OCI-LY3 (cell line): ENCODE measurements around the gene CSTPP1.

Experiments
- H2AFZ ChIP-seq: fragments of 200-600, 300-600 bp; shearing (Covaris generic); 2 replicates; pipeline ENCODE4 v1.6.0; 2014; ENCODE audit warnings: antibody characterized with exemption, low read depth, low read length
- H3K27ac ChIP-seq: fragments of 200-600, 300-600 bp; sonication (generic); 2 replicates; pipeline ENCODE4 v1.5.1; 2014; ENCODE audit warnings: mild to moderate bottlenecking, low read length, moderate library complexity, mixed read lengths
- H3K27me3 ChIP-seq: fragments of 200-600, 300-600 bp; sonication (generic); 2 replicates; pipeline ENCODE4 v1.6.1; 2014; ENCODE audit warnings: low read depth, low read length, mixed read lengths
- H3K36me3 ChIP-seq: fragments of 200-600, 300-600 bp; sonication (generic); replicated peaks from 2 replicates; pipeline ENCODE3; 2014; ENCODE audit warnings: low read depth, low read length, mixed read lengths
- H3K4me1 ChIP-seq: fragments of 300-600, 200-600 bp; sonication (generic); 2 replicates; pipeline ENCODE4 v1.6.1; 2014; ENCODE audit warnings: low read length, mixed read lengths
- H3K4me2 ChIP-seq: fragments of 200-600, 300-600 bp; sonication (generic); 2 replicates; pipeline ENCODE4 v1.6.1; 2014; ENCODE audit warnings: low read length, mixed read lengths
- H3K4me3 ChIP-seq: fragments of 300-600, 200-600 bp; sonication (generic); 2 replicates; pipeline ENCODE4 v1.5.1; 2014; ENCODE audit warnings: antibody characterized with exemption, mild to moderate bottlenecking, low read length, moderate library complexity
- H3K79me2 ChIP-seq: fragments of 300-600, 200-600 bp; shearing (Covaris generic); 2 replicates; pipeline ENCODE4 v1.6.1; 2014; ENCODE audit warnings: mild to moderate bottlenecking, low read length, mixed read lengths
- H3K9ac ChIP-seq: fragments of 300-600, 200-600 bp; shearing (Covaris generic); 2 replicates; pipeline ENCODE4 v1.6.0; 2014; ENCODE audit warnings: mild to moderate bottlenecking, low read length, moderate library complexity
- H3K9me3 ChIP-seq: fragments of 200-600, 300-600 bp; shearing (Covaris generic); 2 replicates; pipeline ENCODE4 v1.6.1; 2014; ENCODE audit warnings: low read length, mixed read lengths; ENCODE audit not compliant: insufficient read depth
- H4K20me1 ChIP-seq: fragments of 200-600, 300-600 bp; sonication (generic); 2 replicates; pipeline ENCODE4 v1.6.1; 2016; ENCODE audit warnings: low read length, mixed read lengths; ENCODE audit not compliant: insufficient read depth
- EZH2phosphoT487 ChIP-seq: fragments of 200-600 bp; shearing (Covaris generic); IDR thresholded peaks from 2 replicates; pipeline ENCODE4 v1.6.1; 2018; ENCODE audit warnings: antibody characterized with exemption, mixed run types, low read depth
- TF ChIP-seq, protein P1 (sequence below): fragments of 200-600, 300-600 bp; sonication (generic); IDR thresholded peaks from 2 replicates; pipeline ENCODE4 v1.5.1; 2014; ENCODE audit warnings: antibody characterized with exemption, low read length, low read depth

Gene CSTPP1

DNA sequence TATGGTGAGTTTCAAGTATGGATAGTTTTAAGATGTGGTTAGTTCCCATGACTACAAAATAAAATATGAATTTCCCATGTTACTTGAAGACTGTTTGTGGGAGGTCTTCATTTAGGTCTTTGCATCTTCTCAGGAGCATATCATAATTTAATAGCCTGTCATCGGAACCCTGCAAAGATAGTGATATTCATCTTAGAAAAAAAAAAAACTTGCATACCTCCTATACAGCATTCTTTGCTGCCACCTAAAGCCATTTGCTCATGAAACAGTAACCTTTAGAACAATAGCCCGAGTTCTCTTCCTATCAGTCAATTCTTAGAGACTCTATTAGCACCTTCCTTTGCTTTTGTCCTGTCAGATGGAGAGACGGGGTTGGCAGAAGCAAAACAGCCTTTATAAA lies 164.8 kb downstream of the CSTPP1 start:
- no peaks in the 10 kb centered on the region for H4K20me1 ChIP-seq
- no peak for TF ChIP-seq EZH2phosphoT487
- TF ChIP-seq, protein P1, sequence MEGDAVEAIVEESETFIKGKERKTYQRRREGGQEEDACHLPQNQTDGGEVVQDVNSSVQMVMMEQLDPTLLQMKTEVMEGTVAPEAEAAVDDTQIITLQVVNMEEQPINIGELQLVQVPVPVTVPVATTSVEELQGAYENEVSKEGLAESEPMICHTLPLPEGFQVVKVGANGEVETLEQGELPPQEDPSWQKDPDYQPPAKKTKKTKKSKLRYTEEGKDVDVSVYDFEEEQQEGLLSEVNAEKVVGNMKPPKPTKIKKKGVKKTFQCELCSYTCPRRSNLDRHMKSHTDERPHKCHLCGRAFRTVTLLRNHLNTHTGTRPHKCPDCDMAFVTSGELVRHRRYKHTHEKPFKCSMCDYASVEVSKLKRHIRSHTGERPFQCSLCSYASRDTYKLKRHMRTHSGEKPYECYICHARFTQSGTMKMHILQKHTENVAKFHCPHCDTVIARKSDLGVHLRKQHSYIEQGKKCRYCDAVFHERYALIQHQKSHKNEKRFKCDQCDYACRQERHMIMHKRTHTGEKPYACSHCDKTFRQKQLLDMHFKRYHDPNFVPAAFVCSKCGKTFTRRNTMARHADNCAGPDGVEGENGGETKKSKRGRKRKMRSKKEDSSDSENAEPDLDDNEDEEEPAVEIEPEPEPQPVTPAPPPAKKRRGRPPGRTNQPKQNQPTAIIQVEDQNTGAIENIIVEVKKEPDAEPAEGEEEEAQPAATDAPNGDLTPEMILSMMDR, result peak; percentile 19; the same call in 1 of the 2 replicates
- peaks cover 18% of the 10 kb centered on the region for H3K27me3 ChIP-seq
- no peak overlapping the region for H3K4me2 ChIP-seq
- no peak overlapping the region for H3K4me3 ChIP-seq
- H3K4me1 ChIP-seq, result peaks cover 10% of the 10 kb centered on the region
- no peaks in the 10 kb centered on the region for H3K36me3 ChIP-seq
- no peaks in the 10 kb centered on the region for H3K9me3 ChIP-seq
- H3K9ac ChIP-seq, result no peak overlapping the region
- H2AFZ ChIP-seq, result no peak overlapping the region
- H3K79me2 ChIP-seq, result no peaks in the 10 kb centered on the region
- H3K27ac ChIP-seq, result no peak overlapping the region

DNA sequence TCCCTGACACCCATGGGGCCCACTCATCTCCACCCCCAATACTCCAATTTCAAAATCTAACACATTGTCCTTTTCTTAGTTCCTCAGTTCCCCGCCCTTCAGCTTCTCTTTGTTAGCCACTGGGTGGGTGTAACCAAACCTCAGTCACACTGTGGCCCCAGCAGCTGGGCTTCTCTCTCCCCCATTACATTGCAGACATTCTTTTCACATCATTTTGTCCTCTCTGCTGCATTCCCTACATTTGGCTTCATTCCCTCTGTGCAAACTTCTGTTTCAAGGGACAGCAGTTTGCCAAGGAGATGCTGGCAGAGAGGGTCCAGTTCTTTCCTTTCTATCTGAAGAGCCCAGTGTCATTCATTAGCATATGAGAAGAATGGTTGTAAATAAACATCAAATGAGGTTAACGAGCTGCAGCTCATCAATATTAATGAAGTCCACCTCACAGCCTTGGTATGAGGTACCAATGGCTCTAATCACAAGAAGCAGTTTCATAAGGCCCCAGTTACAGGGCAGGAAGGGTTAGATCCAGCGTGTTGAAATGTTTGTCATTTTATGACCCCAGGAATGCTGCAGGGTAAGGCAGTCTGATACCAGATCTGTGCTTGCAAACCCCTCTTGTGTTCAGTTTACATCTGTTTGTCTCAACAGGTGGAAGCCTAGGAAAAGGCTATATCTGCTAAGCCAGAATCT lies 167.8 kb downstream of the CSTPP1 start:
- Histone ChIP-seq H3K4me2 (no peak overlapping the region), H3K4me1 (peaks cover 29% of the 10 kb centered on the region), H3K9ac (no peak overlapping the region), H3K9me3 (no peaks in the 10 kb centered on the region), H3K27ac (no peak overlapping the region), H3K36me3 (no peaks in the 10 kb centered on the region), H3K27me3 (peaks cover 24% of the 10 kb centered on the region), H2AFZ (no peak overlapping the region), H3K79me2 (no peaks in the 10 kb centered on the region), H4K20me1 (no peaks in the 10 kb centered on the region), H3K4me3 (no peak overlapping the region)
- no peak for TF ChIP-seq EZH2phosphoT487
- TF ChIP-seq, protein P1, result no peak

DNA sequence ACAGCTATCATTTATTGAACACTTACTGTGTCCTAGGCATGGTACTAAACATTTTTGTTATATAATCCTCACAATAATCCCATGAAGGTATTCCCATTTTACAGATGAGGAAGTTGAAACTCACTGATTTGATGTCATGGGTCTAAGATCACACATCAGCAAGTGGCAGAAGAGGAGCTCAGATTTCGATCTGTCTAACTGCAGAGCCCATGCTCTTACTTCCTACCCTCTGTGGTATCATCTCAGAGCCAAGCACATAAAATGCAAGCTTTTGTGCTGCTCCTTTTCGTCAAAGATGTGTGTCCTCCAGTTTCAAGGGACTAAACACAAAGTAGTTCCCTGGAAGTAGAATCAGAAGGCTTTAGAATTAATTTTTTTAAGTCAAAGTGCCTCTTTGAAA lies 169.0 kb downstream of the CSTPP1 start:
- Histone ChIP-seq H3K4me3 (no peak overlapping the region), H3K4me1 (peaks cover 40% of the 10 kb centered on the region), H3K79me2 (no peaks in the 10 kb centered on the region), H3K9me3 (no peaks in the 10 kb centered on the region), H3K9ac (no peak overlapping the region), H3K27ac (no peak overlapping the region), H3K36me3 (no peaks in the 10 kb centered on the region), H3K4me2 (peak overlapping the region; percentile 15; the same call in 1 of the 2 replicates), H2AFZ (no peak overlapping the region), H4K20me1 (no peaks in the 10 kb centered on the region), H3K27me3 (peaks cover 28% of the 10 kb centered on the region)
- no peak for TF ChIP-seq EZH2phosphoT487
- TF ChIP-seq, protein P1, result no peak

DNA sequence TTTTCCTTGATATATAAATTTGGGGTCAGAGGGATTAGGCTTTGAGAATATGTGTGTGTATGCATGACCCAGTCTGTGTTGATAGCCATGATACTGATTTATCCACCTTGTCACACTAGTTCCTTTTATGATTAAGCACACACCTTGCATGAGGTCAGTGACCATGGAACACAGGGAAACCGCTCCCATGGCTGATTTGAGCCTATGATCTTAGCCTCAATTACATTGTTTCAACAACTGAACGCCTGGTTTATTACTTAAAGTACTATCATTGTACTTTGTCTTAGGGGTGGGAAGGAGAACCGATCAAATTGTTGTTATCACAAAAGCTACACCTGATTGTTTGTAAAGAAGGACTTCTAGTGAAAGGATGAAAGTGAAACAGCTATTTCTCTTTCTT lies 169.4 kb downstream of the CSTPP1 start:
- H3K4me2 ChIP-seq, result peak overlapping the region; percentile 15; the same call in 1 of the 2 replicates
- no peaks in the 10 kb centered on the region for H3K79me2 ChIP-seq
- TF ChIP-seq EZH2phosphoT487, result no peak
- TF ChIP-seq, protein P1, result no peak
- H3K27ac ChIP-seq, result no peak overlapping the region
- no peaks in the 10 kb centered on the region for H4K20me1 ChIP-seq
- no peaks in the 10 kb centered on the region for H3K36me3 ChIP-seq
- H3K9ac ChIP-seq, result no peak overlapping the region
- H3K4me1 ChIP-seq, result peaks cover 44% of the 10 kb centered on the region
- no peak overlapping the region for H2AFZ ChIP-seq
- no peak overlapping the region for H3K4me3 ChIP-seq
- no peaks in the 10 kb centered on the region for H3K9me3 ChIP-seq
- H3K27me3 ChIP-seq, result peaks cover 30% of the 10 kb centered on the region
